HG02973 (cell line): Measurements from ENCODE around the gene AP3D1.

Source experiments
- ATAC-seq: cut with Tn5 transposase; IDR thresholded peaks from one replicate; pipeline ENCODE4 v1.9.1; 2021; ENCODE audit warnings: moderate library complexity; ENCODE audit not compliant: unreplicated experiment

Gene AP3D1

GRCh38 chr19:2050991-2051772 is 100.2 kb downstream of the AP3D1 start, which contains the start of gene MKNK2:
MKNK2 (minus strand) TSS chr19:2051244; CDS start chr19:2050851, 393 bp downstream.
- peak; percentile 42 for ATAC-seq
